ENCODE measurements around the gene RNF220. TPM values are rescaled to one million over a fixed set of nuclear protein-coding genes. Genes with fewer than 3 reads are reported as not detected.
A peak's percentile ranks its signal among the peaks of the same experiment; 100 is the strongest.

Gene RNF220
- total and polyA plus RNA-seq, 2 of the 13 experiments (the other 11 are each of a cell fraction or from before 2014, with no cell fraction given): 48.2 to 72.1 TPM

DNA sequence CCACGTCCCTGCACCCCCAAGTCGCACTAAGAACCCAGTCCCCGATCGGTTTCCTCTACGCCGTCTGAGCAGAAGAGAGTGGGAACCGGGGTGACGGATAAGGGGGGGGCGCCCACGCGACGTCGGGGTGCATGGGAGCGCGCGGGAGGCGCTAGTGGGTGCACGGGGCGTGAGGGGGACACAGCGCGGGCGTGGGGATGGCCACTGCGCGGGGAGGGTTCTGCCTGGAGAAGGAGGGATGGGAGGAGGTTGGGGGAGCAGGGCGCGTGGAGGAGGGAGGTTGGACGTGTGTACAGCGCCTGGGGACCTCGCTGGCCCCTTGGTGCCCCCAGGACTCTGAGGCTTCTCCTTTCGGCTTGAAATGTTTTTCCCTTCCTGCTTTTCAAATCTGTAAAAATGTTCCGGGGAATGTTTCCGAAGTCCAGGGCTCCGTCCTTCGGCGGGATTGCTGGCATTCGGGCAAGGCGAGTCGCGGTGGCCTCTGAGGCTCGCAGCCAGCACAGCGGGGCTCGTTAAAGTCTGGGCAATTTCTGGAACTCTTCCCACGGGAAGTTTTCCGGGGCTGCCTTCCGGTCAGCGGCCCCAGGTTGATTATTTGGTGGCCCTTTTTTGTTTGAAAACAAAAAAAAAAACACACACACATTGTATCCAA is 13.1 kb downstream of the RNF220 start:
- H3K27ac ChIP-seq (ENCODE audit: extremely low read length, insufficient read depth, low read length): no peak overlapping the region
- BruUV-seq (replicated peaks): no TSS peak
- no peaks in the 10 kb centered on the region for H3K9me3 ChIP-seq (ENCODE audit: low read length)
- H2AFZ ChIP-seq (ENCODE audit: low read length): no peak overlapping the region
- ATAC-seq (no peak), FAIRE-seq (no peak), DNase-seq (ENCODE audit: low spot score) (no peak)
- H3K27me3 ChIP-seq (ENCODE audit: control insufficient read depth in 1 of 2, insufficient read depth in 2 of 2, low read length in 2 of 2): peaks cover 0 to 16% of the 10 kb centered on the region in 2 experiments; a peak in 2 of 5 replicates
- H3K9ac ChIP-seq (ENCODE audit: insufficient read depth, low read depth, low read length): no peak overlapping the region
- peaks cover 5% of the 10 kb centered on the region; the same call in 1 of the 2 replicates for H4K20me1 ChIP-seq (ENCODE audit: insufficient read depth, low read length)
- no peak overlapping the region for H3K4me2 ChIP-seq (ENCODE audit: low read depth, low read length)
- peak overlapping the region in 1 of 3 experiments; percentile 14; a peak in 1 of 6 replicates for H3K4me3 ChIP-seq (replicated peaks in 1 of 3; ENCODE audit: insufficient read depth in 1 of 3, low read depth in 2 of 3, low read length in 3 of 3)
- in situ Hi-C loops (cut with HindIII; ENCODE audit: extremely low pct_ligation_motif_present, low pct_unique_long_range_greater_than_20kb): no loop called here
- TF ChIP-seq TAF15 (IDR thresholded peaks at IDR 0.05; ENCODE audit: low read depth, low read length, poor library complexity, severe bottlenecking) (no peak), AGO1 (IDR thresholded peaks at IDR 0.05; ENCODE audit: low read depth, low read length, poor library complexity, severe bottlenecking) (peak; percentile 1)
- H3K36me3 ChIP-seq (replicated peaks in 1 of 2; ENCODE audit: control insufficient read depth in 1 of 2, insufficient read depth in 2 of 2, low read length in 2 of 2): peaks cover under 1 to 17% of the 10 kb centered on the region in 2 experiments; a peak in 4 of 5 replicates
- 78% methylated on average over 46 of the region's 46 CpGs for WGBS (ENCODE audit: low lambda C conversion rate)
- CTCF ChIA-PET (ENCODE audit: low intra/inter-chr PET ratio, low total read pairs): no interaction called here
- H3K4me1 ChIP-seq (ENCODE audit: insufficient read depth, low read length): peaks cover 20% of the 10 kb centered on the region
- no peaks in the 10 kb centered on the region for H3K79me2 ChIP-seq (ENCODE audit: insufficient read depth, low read length)
- POLR2A ChIA-PET: no interaction called here
- intact Hi-C loops (cut with micrococcal nuclease; ENCODE audit: unreplicated experiment): no loop called here

DNA sequence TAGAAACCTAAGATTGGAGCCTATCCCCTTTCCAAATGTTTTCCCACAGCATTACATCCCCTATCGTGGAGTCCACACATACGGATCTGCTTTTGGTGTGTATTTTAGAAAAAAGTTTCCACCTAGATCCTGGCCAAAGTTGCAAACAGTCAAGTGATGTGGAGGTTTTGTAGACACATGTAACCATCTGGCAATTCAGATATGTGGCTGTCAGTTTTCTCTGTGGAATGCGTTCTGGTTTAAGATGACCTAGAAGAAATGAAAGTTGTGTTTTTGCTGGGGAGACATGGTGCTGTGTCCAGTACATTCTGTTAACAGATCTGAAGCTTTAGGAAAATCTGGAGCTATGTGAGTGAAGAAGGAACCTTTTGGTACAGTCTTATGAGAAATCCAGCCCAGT is 14.8 kb downstream of the RNF220 start:
- no peaks in the 10 kb centered on the region for H3K79me2 ChIP-seq (ENCODE audit: insufficient read depth, low read length)
- ATAC-seq (no peak), FAIRE-seq (no peak), DNase-seq (ENCODE audit: low spot score) (no peak)
- no TSS peak for BruUV-seq (replicated peaks)
- 77% methylated on average over 3 of the region's 3 CpGs for WGBS (ENCODE audit: low lambda C conversion rate)
- in situ Hi-C loops (cut with HindIII; ENCODE audit: extremely low pct_ligation_motif_present, low pct_unique_long_range_greater_than_20kb) (no loop called here), intact Hi-C loops (cut with micrococcal nuclease; ENCODE audit: unreplicated experiment) (no loop called here)
- H3K36me3 ChIP-seq (replicated peaks in 1 of 2; ENCODE audit: control insufficient read depth in 1 of 2, insufficient read depth in 2 of 2, low read length in 2 of 2): peaks cover 0 to 9% of the 10 kb centered on the region in 2 experiments; a peak in 4 of 5 replicates
- no peak overlapping the region for H3K4me3 ChIP-seq (replicated peaks in 1 of 3; ENCODE audit: insufficient read depth in 1 of 3, low read depth in 2 of 3, low read length in 3 of 3)
- H3K27ac ChIP-seq (ENCODE audit: extremely low read length, insufficient read depth, low read length): no peak overlapping the region
- H3K27me3 ChIP-seq (ENCODE audit: control insufficient read depth in 1 of 2, insufficient read depth in 2 of 2, low read length in 2 of 2): peaks cover 0 to 16% of the 10 kb centered on the region in 2 experiments; a peak in 2 of 5 replicates
- no peak overlapping the region for H2AFZ ChIP-seq (ENCODE audit: low read length)
- peaks cover 20% of the 10 kb centered on the region for H3K4me1 ChIP-seq (ENCODE audit: insufficient read depth, low read length)
- H3K9me3 ChIP-seq (ENCODE audit: low read length): no peaks in the 10 kb centered on the region
- H3K9ac ChIP-seq (ENCODE audit: insufficient read depth, low read depth, low read length): no peak overlapping the region
- peaks cover 5% of the 10 kb centered on the region; the same call in 1 of the 2 replicates for H4K20me1 ChIP-seq (ENCODE audit: insufficient read depth, low read length)
- ChIA-PET POLR2A (no interaction called here), CTCF (ENCODE audit: low intra/inter-chr PET ratio, low total read pairs) (no interaction called here)
- no peak overlapping the region for H3K4me2 ChIP-seq (ENCODE audit: low read depth, low read length)
- TF ChIP-seq HDAC1 (CRISPR knock-in tag; IDR thresholded peaks at IDR 0.05) (no peak), ZNF318 (CRISPR knock-in tag; IDR thresholded peaks at IDR 0.05) (no peak), MATR3 (CRISPR knock-in tag; IDR thresholded peaks at IDR 0.05) (no peak), HMG20B (CRISPR knock-in tag; conservative IDR thresholded peaks at IDR 0.05) (no peak), ZNF263 (CRISPR knock-in tag; IDR thresholded peaks at IDR 0.05) (no peak)
- TF ChIP-seq, protein P1, sequence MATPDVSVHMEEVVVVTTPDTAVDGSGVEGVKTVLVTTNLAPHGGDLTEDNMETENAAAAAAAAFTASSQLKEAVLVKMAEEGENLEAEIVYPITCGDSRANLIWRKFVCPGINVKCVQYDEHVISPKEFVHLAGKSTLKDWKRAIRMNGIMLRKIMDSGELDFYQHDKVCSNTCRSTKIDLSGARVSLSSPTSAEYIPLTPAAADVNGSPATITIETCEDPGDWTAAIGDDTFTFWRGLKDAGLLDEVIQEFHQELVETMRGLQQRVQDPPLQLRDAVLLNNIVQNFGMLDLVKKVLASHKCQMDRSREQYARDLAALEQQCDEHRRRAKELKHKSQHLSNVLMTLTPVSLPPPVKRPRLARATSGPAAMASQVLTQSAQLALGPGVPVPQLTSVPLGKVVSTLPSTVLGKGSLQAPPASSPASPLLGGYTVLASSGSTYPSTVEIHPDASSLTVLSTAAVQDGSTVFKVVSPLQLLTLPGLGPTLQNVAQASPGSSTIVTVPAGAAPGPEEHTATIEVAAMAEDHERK (CRISPR knock-in tag; IDR thresholded peaks at IDR 0.05; ENCODE audit: low read depth): no peak
